WTC11 (cell line): ENCODE measurements around the gene CGB2. TPM values are rescaled to one million over a fixed set of nuclear protein-coding genes. Genes with fewer than 3 reads are reported as not detected.

Experiments used
- ATAC-seq: fragments of 200-7000 bp; cut with Tn5 transposase; 2 replicates; pipeline ENCODE4 v1.10.0; 2021; ENCODE audit warnings: mild to moderate bottlenecking, moderate library complexity
- CTCF ChIA-PET: fragments of 300-600 bp; sonication (Branson Sonifier 250); formaldehyde crosslinking; loops from one replicate; lab custom pipeline; 2021; ENCODE audit warnings: antibody characterized with exemption; lab: Charles Lee
- POLR2A ChIA-PET: fragments of 350-600 bp; sonication (Branson Sonifier 250); formaldehyde crosslinking; loops from one replicate; lab custom pipeline; 2021; ENCODE audit warnings: antibody characterized with exemption; lab: Charles Lee
- DNase-seq: peaks from one replicate; pipeline ENCODE4 v3.0.0; 2021; ENCODE audit warnings: low spot score
- H3K27ac Mint-ChIP-seq: 2 replicates; pipeline ENCODE4 v1.8.0; 2021; ENCODE audit warnings: mixed read lengths
- H3K27me3 Mint-ChIP-seq: 2 replicates; pipeline ENCODE4 v1.8.0; 2021; ENCODE audit warnings: low read depth, mild to moderate bottlenecking, moderate library complexity, mixed read lengths
- H3K36me3 Mint-ChIP-seq: 2 replicates; pipeline ENCODE4 v1.8.0; 2021; ENCODE audit warnings: mixed read lengths
- H3K4me1 Mint-ChIP-seq: 2 replicates; pipeline ENCODE4 v1.8.0; 2022; ENCODE audit warnings: mixed read lengths
- H3K4me3 Mint-ChIP-seq: 2 replicates; pipeline ENCODE4 v1.8.0; 2021; ENCODE audit warnings: mild to moderate bottlenecking, moderate library complexity, mixed read lengths
- H3K9me3 Mint-ChIP-seq: 2 replicates; pipeline ENCODE4 v1.8.0; 2021; ENCODE audit warnings: mixed read lengths
- AFF4 ChIP-seq: sonication (generic); formaldehyde crosslinking; IDR thresholded peaks from 2 replicates; pipeline ENCODE4 v1.8.1; 2023; ENCODE audit warnings: mild to moderate bottlenecking, missing genetic modification reagents, borderline replicate concordance
- ATF3 ChIP-seq: sonication (generic); formaldehyde crosslinking; conservative IDR thresholded peaks from 2 replicates; pipeline ENCODE4 v1.8.1; 2022; ENCODE audit warnings: mild to moderate bottlenecking, missing genetic modification reagents
- CREB1 ChIP-seq: sonication (generic); formaldehyde crosslinking; IDR thresholded peaks from 2 replicates; pipeline ENCODE4 v1.8.0; 2023; ENCODE audit warnings: mild to moderate bottlenecking, missing genetic modification reagents
- CREM ChIP-seq: sonication (generic); formaldehyde crosslinking; IDR thresholded peaks from 2 replicates; pipeline ENCODE4 v1.8.1; 2022; ENCODE audit warnings: mild to moderate bottlenecking, missing genetic modification reagents, moderate library complexity
- CTCF ChIP-seq: fragments of 200-600 bp; IDR thresholded peaks from 2 replicates; pipeline ENCODE4 v1.8.0; 2022; ENCODE audit warnings: antibody characterized with exemption
- FOXK1 ChIP-seq: sonication (generic); formaldehyde crosslinking; IDR thresholded peaks from 2 replicates; pipeline ENCODE4 v1.8.0; 2022; ENCODE audit warnings: mild to moderate bottlenecking, moderate library complexity, missing genetic modification reagents
- GRHL2 ChIP-seq: fragments of 250-450 bp; sonication (Bioruptor Pico); IDR thresholded peaks from 2 replicates; pipeline ENCODE4 v1.8.0; 2022; ENCODE audit warnings: mild to moderate bottlenecking, moderate library complexity; ENCODE audit not compliant: insufficient replicate concordance, severe bottlenecking
- HMGXB4 ChIP-seq: sonication (generic); formaldehyde crosslinking; IDR thresholded peaks from 2 replicates; pipeline ENCODE4 v1.8.1; 2023; ENCODE audit warnings: mild to moderate bottlenecking, moderate library complexity, missing genetic modification reagents
- IRF1 ChIP-seq: sonication (generic); formaldehyde crosslinking; IDR thresholded peaks from 2 replicates; pipeline ENCODE4 v1.8.0; 2023; ENCODE audit warnings: missing genetic modification reagents
- NFYB ChIP-seq: sonication (generic); formaldehyde crosslinking; conservative IDR thresholded peaks from 2 replicates; pipeline ENCODE4 v1.8.0; 2022; ENCODE audit warnings: low read depth, missing genetic modification reagents
- PRRX2 ChIP-seq: fragments of 250-450 bp; sonication (Bioruptor Pico); IDR thresholded peaks from 2 replicates; pipeline ENCODE4 v1.8.0; 2021; ENCODE audit warnings: mild to moderate bottlenecking
- RORB ChIP-seq: fragments of 250-450 bp; sonication (Bioruptor Pico); IDR thresholded peaks from 2 replicates; pipeline ENCODE4 v1.9.0; 2021; ENCODE audit warnings: mild to moderate bottlenecking
- SP1 ChIP-seq: sonication (generic); formaldehyde crosslinking; conservative IDR thresholded peaks from 2 replicates; pipeline ENCODE4 v1.8.1; 2022; ENCODE audit warnings: missing genetic modification reagents
- TCF7 ChIP-seq: sonication (generic); formaldehyde crosslinking; IDR thresholded peaks from 2 replicates; pipeline ENCODE4 v1.8.0; 2022; ENCODE audit warnings: mild to moderate bottlenecking, low read depth, missing genetic modification reagents, moderate library complexity
- TEAD1 ChIP-seq: sonication (generic); formaldehyde crosslinking; IDR thresholded peaks from 2 replicates; pipeline ENCODE4 v1.8.0; 2022; ENCODE audit warnings: mild to moderate bottlenecking, missing genetic modification reagents
- ZBTB21 ChIP-seq: sonication (generic); formaldehyde crosslinking; IDR thresholded peaks from 2 replicates; pipeline ENCODE4 v1.8.1; 2023; ENCODE audit warnings: mild to moderate bottlenecking, missing genetic modification reagents, borderline replicate concordance
- ZNF121 ChIP-seq: sonication (generic); formaldehyde crosslinking; IDR thresholded peaks from 2 replicates; pipeline ENCODE4 v1.8.0; 2023; ENCODE audit warnings: missing genetic modification reagents
- ZNF138 ChIP-seq: sonication (generic); formaldehyde crosslinking; conservative IDR thresholded peaks from 2 replicates; pipeline ENCODE4 v1.8.1; 2022; ENCODE audit warnings: mild to moderate bottlenecking, moderate library complexity, missing genetic modification reagents
- ZNF219 ChIP-seq: sonication (generic); formaldehyde crosslinking; IDR thresholded peaks from 2 replicates; pipeline ENCODE4 v1.8.0; 2023; ENCODE audit warnings: missing genetic modification reagents, mild to moderate bottlenecking, borderline replicate concordance
- ZSCAN18 ChIP-seq: fragments of 250-450 bp; sonication (Bioruptor Pico); IDR thresholded peaks from 2 replicates; pipeline ENCODE4 v2.1.2; 2022; ENCODE audit warnings: mild to moderate bottlenecking, moderate library complexity
- total RNA-seq: library from RNA; stranded (reverse); gene quantifications from 3 replicates; pipeline ENCODE4 v1.2.3, GENCODE V29; 2021

Gene CGB2
- total RNA-seq, 1 experiment from 2014 or later, result not detected

GRCh38 chr19:49057636-49058234, 26.0 kb downstream of the CGB2 start, which contains the start of gene CGB7:
CGB7 (minus strand) TSS chr19:49057749; CDS start chr19:49055375, 2,374 bp downstream.
- peak; percentile 86 for DNase-seq
- POLR2A ChIA-PET, result interaction anchor here (1.1 to 1.2 kb wide), 2 partner anchors 9 to 40 kb away, joined by 3 to 4 read pairs; no protein-coding TSS in a partner anchor
- no peak for TF ChIP-seq GRHL2 (CRISPR knock-in tag)
- TF ChIP-seq SP1 (CRISPR knock-in tag), result 0 out of 2 replicates have a peak, but pooled peaks have one; percentile 43
- Mint-ChIP-seq H3K9me3 (no peaks in the 10 kb centered on the region), H3K27me3 (peaks cover 81% of the 10 kb centered on the region), H3K27ac (no peak within 1 kb of the TSS), H3K36me3 (no peaks in the 10 kb centered on the region), H3K4me1 (peaks cover 14% of the 10 kb centered on the region), H3K4me3 (peak within 1 kb of the TSS; percentile 71)
- ATAC-seq, result peak; percentile 57
- CTCF ChIA-PET, result interaction anchor here (0.6 to 3.5 kb wide), 16 partner anchors 7 to 489 kb away, joined by 3 to 33 read pairs (median 6); partner anchors contain the start of genes CGB2, GYS1, KCNA7 and NTF4

GRCh38 chr19:49058562-49058961, 26.9 kb downstream of the CGB2 start:
- CTCF ChIA-PET, result interaction anchor here (0.9 to 3.5 kb wide), 6 partner anchors 27 to 155 kb away, joined by 3 to 29 read pairs (median 12); partner anchors contain the start of genes CGB2, GYS1 and RUVBL2
- ATAC-seq (no peak; the same call in 1 of the 2 replicates), DNase-seq (peak; percentile 52)
- Mint-ChIP-seq H3K36me3 (no peaks in the 10 kb centered on the region), H3K27ac (no peak overlapping the region), H3K4me1 (peaks cover 18% of the 10 kb centered on the region), H3K9me3 (no peaks in the 10 kb centered on the region), H3K27me3 (peaks cover 84% of the 10 kb centered on the region), H3K4me3 (peak overlapping the region; percentile 71)
- TF ChIP-seq ZNF138 (CRISPR knock-in tag) (no peak), NFYB (peak; percentile 54)
- POLR2A ChIA-PET, result no interaction called here

- Mint-ChIP-seq H3K27me3 (peaks cover 83% of the 10 kb centered on the region), H3K4me1 (peaks cover 23% of the 10 kb centered on the region), H3K4me3 (no peak overlapping the region), H3K36me3 (no peaks in the 10 kb centered on the region), H3K27ac (no peak overlapping the region), H3K9me3 (no peaks in the 10 kb centered on the region)
- DNase-seq (no peak), ATAC-seq (no peak)
- CTCF ChIA-PET, result interaction anchor here (1.2 to 1.9 kb wide), 3 partner anchors 27 to 155 kb away, joined by 3 to 23 read pairs (median 3); partner anchors contain the start of genes CGB2, GYS1 and RUVBL2
- POLR2A ChIA-PET, result no interaction called here
- TF ChIP-seq PRRX2 (CRISPR knock-in tag) (no peak), ZNF121 (no peak), ZNF219 (CRISPR knock-in tag) (no peak), FOXK1 (CRISPR knock-in tag) (no peak), AFF4 (CRISPR knock-in tag) (no peak), NFYB (no peak), ZSCAN18 (CRISPR knock-in tag) (no peak), ATF3 (no peak), CTCF (no peak), TCF7 (no peak), TEAD1 (CRISPR knock-in tag) (no peak), CREM (CRISPR knock-in tag) (no peak), CREB1 (CRISPR knock-in tag) (no peak), RORB (no peak), HMGXB4 (CRISPR knock-in tag) (no peak), ZBTB21 (CRISPR knock-in tag) (no peak), IRF1 (CRISPR knock-in tag) (no peak)
These were observed 27.4 kb downstream of the CGB2 start for GRCh38 chr19:49059053-49059452.
